Mucosa of rectum (tissue), 2 donors: ENCODE data around the gene KLHL6.

Experiments used
- H3K27ac ChIP-seq, 2 donors: one replicate each; pipeline ENCODE4 v1.7.0; 2013; ENCODE audit warnings: inconsistent platforms in 2 of 2, low read depth in 2 of 2, low read length in 2 of 2
- H3K27me3 ChIP-seq, 2 donors: one replicate each; pipeline ENCODE4 v1.7.0; 2013; ENCODE audit warnings: low read length in 2 of 2; ENCODE audit not compliant: control insufficient read depth in 2 of 2, insufficient read depth in 2 of 2
- H3K36me3 ChIP-seq, 2 donors: one replicate each; pipeline ENCODE4 v1.7.0; 2013; ENCODE audit warnings: low read length in 2 of 2; ENCODE audit not compliant: control insufficient read depth in 2 of 2, insufficient read depth in 2 of 2
- H3K4me1 ChIP-seq, 2 donors: one replicate each; pipeline ENCODE4 v1.7.0; 2013; ENCODE audit warnings: low read length in 2 of 2, mild to moderate bottlenecking in 1 of 2; ENCODE audit not compliant: control insufficient read depth in 2 of 2, insufficient read depth in 2 of 2
- H3K4me3 ChIP-seq, 2 donors: one replicate each; pipeline ENCODE4 v1.7.0; 2013; ENCODE audit warnings: low read length in 2 of 2
- H3K9ac ChIP-seq, 2 donors: one replicate each; pipeline ENCODE4 v1.7.0; 2013; ENCODE audit warnings: low read length in 2 of 2, low read depth in 1 of 2, mild to moderate bottlenecking in 1 of 2
- H3K9me3 ChIP-seq, 2 donors: one replicate each; pipeline ENCODE4 v1.7.0; 2013; ENCODE audit warnings: low read length in 2 of 2; ENCODE audit not compliant: control insufficient read depth in 2 of 2
- donor health status: healthy.
- donor health status: Normal muscosa, but diverticular disease.

Gene KLHL6

GRCh38 chr3:183555541-183556081, at the start of gene KLHL6:
Gene KLHL6, minus strand, starts transcription at chr3:183555706. Its CDS starts 53 bp downstream, at chr3:183555653.
- H3K4me3 ChIP-seq: peak within 1 kb of the TSS; percentile 37 to 76

GRCh38 chr3:183597959-183598358, 42.5 kb upstream of the KLHL6 start:
- H3K27me3 ChIP-seq: no peaks in the 10 kb centered on the region

More at GRCh38 chr3:183555541-183556081, at the start of gene KLHL6:
- peak within 1 kb of the TSS; percentile 66 to 69 for H3K27ac ChIP-seq
- H3K9ac ChIP-seq: peak within 1 kb of the TSS; percentile 27 to 70
- no peaks in the 10 kb centered on the region for H3K27me3 ChIP-seq
- H3K9me3 ChIP-seq: no peaks in the 10 kb centered on the region
- H3K4me1 ChIP-seq: peaks cover 0 to 2% of the 10 kb centered on the region in 2 donors
- H3K36me3 ChIP-seq: no peaks in the 10 kb centered on the region

GRCh38 chr3:183594636-183595035, 39.1 kb upstream of the KLHL6 start:
- no peaks in the 10 kb centered on the region for H3K4me1 ChIP-seq
- H3K9me3 ChIP-seq: no peaks in the 10 kb centered on the region
- no peak overlapping the region for H3K4me3 ChIP-seq
- no peaks in the 10 kb centered on the region for H3K36me3 ChIP-seq
- no peak overlapping the region for H3K27ac ChIP-seq
- H3K27me3 ChIP-seq: no peaks in the 10 kb centered on the region
- no peak overlapping the region for H3K9ac ChIP-seq

More at GRCh38 chr3:183597959-183598358, 42.5 kb upstream of the KLHL6 start:
- no peak overlapping the region for H3K4me3 ChIP-seq
- no peak overlapping the region for H3K27ac ChIP-seq
- no peaks in the 10 kb centered on the region for H3K4me1 ChIP-seq
- H3K9ac ChIP-seq: no peak overlapping the region
- no peaks in the 10 kb centered on the region for H3K9me3 ChIP-seq
- H3K36me3 ChIP-seq: no peaks in the 10 kb centered on the region

GRCh38 chr3:183592821-183593220, 37.3 kb upstream of the KLHL6 start:
- H3K9ac ChIP-seq: no peak overlapping the region

GRCh38 chr3:183591881-183592521, 36.5 kb upstream of the KLHL6 start:
- no peak overlapping the region for H3K27ac ChIP-seq

More at GRCh38 chr3:183592821-183593220, 37.3 kb upstream of the KLHL6 start:
- H3K27me3 ChIP-seq: no peaks in the 10 kb centered on the region
- no peak overlapping the region for H3K4me3 ChIP-seq
- H3K9me3 ChIP-seq: no peaks in the 10 kb centered on the region
- no peak overlapping the region for H3K27ac ChIP-seq
- no peaks in the 10 kb centered on the region for H3K36me3 ChIP-seq
- no peaks in the 10 kb centered on the region for H3K4me1 ChIP-seq

GRCh38 chr3:183590442-183590841, 34.9 kb upstream of the KLHL6 start:
- H3K27ac ChIP-seq: no peak overlapping the region

More at GRCh38 chr3:183591881-183592521, 36.5 kb upstream of the KLHL6 start:
- H3K4me3 ChIP-seq: no peak overlapping the region
- no peaks in the 10 kb centered on the region for H3K9me3 ChIP-seq
- H3K27me3 ChIP-seq: no peaks in the 10 kb centered on the region
- H3K4me1 ChIP-seq: no peaks in the 10 kb centered on the region
- no peak overlapping the region for H3K9ac ChIP-seq
- H3K36me3 ChIP-seq: no peaks in the 10 kb centered on the region

GRCh38 chr3:183587336-183587735, 31.8 kb upstream of the KLHL6 start:
- Histone ChIP-seq H3K9ac (no peak overlapping the region), H3K27me3 (no peaks in the 10 kb centered on the region), H3K9me3 (no peaks in the 10 kb centered on the region), H3K4me3 (no peak overlapping the region), H3K27ac (no peak overlapping the region), H3K36me3 (no peaks in the 10 kb centered on the region), H3K4me1 (peaks cover 4% of the 10 kb centered on the region in 2 donors)

More at GRCh38 chr3:183590442-183590841, 34.9 kb upstream of the KLHL6 start:
- H3K4me1 ChIP-seq: no peaks in the 10 kb centered on the region
- H3K27me3 ChIP-seq: no peaks in the 10 kb centered on the region
- H3K9me3 ChIP-seq: no peaks in the 10 kb centered on the region
- H3K9ac ChIP-seq: no peak overlapping the region
- H3K4me3 ChIP-seq: no peak overlapping the region
- no peaks in the 10 kb centered on the region for H3K36me3 ChIP-seq

GRCh38 chr3:183586477-183586876, 31.0 kb upstream of the KLHL6 start:
- H3K27me3 ChIP-seq: no peaks in the 10 kb centered on the region
- H3K4me1 ChIP-seq: peaks cover 4% of the 10 kb centered on the region in 2 donors

GRCh38 chr3:183584914-183585280, 29.4 kb upstream of the KLHL6 start:
- Histone ChIP-seq H3K9ac (no peak overlapping the region), H3K27ac (no peak overlapping the region), H3K4me3 (no peak overlapping the region), H3K9me3 (no peaks in the 10 kb centered on the region), H3K4me1 (peaks cover 4% of the 10 kb centered on the region in 2 donors), H3K36me3 (no peaks in the 10 kb centered on the region), H3K27me3 (no peaks in the 10 kb centered on the region)

More at GRCh38 chr3:183586477-183586876, 31.0 kb upstream of the KLHL6 start:
- Histone ChIP-seq H3K4me3 (no peak overlapping the region), H3K27ac (no peak overlapping the region), H3K9me3 (no peaks in the 10 kb centered on the region), H3K9ac (no peak overlapping the region), H3K36me3 (no peaks in the 10 kb centered on the region)

- H3K4me3 ChIP-seq: no peak overlapping the region
- no peaks in the 10 kb centered on the region for H3K27me3 ChIP-seq
- peak overlapping the region in 1 of 2 donors; percentile 33 for H3K27ac ChIP-seq
Observed at GRCh38 chr3:183584246-183584913, 28.9 kb upstream of the KLHL6 start.

More at GRCh38 chr3:183584246-183584913, 28.9 kb upstream of the KLHL6 start:
- Histone ChIP-seq H3K4me1 (peaks cover 4% of the 10 kb centered on the region in 2 donors), H3K9me3 (no peaks in the 10 kb centered on the region), H3K36me3 (no peaks in the 10 kb centered on the region), H3K9ac (no peak overlapping the region)
